ENCODE data around the gene NDFIP1. TPM values are rescaled to one million over a fixed set of nuclear protein-coding genes. Genes with fewer than 3 reads are reported as not detected.
A peak's percentile ranks its signal among the peaks of the same experiment; 100 is the strongest.

The NDFIP1 gene
- total RNA-seq, 1 donor: 115 TPM

GRCh38 chr5:142201471-142201887, 92.9 kb downstream of the NDFIP1 start:
- Histone ChIP-seq H3K4me3 (ENCODE audit: insufficient read depth, low read length) (no peak overlapping the region), H3K9me3 (ENCODE audit: low read depth, low read length) (no peaks in the 10 kb centered on the region), H3K4me2 (ENCODE audit: insufficient read depth, low read length) (no peak overlapping the region), H3K79me2 (ENCODE audit: insufficient read depth, low read length) (no peaks in the 10 kb centered on the region), H3K36me3 (ENCODE audit: insufficient read depth, low read length) (no peaks in the 10 kb centered on the region), H2AFZ (ENCODE audit: low read length) (no peak overlapping the region), H3K27ac (ENCODE audit: low read depth, low read length) (peak overlapping the region; percentile 40), H3K4me1 (ENCODE audit: insufficient read depth, low read length) (peaks cover 12% of the 10 kb centered on the region), H3K27me3 (ENCODE audit: insufficient read depth, low read length) (no peaks in the 10 kb centered on the region), H4K20me1 (ENCODE audit: insufficient read depth, low read length) (no peaks in the 10 kb centered on the region)
- DNase-seq (ENCODE audit: insufficient read length, low spot score, missing footprints): peak; percentile 85
- TF ChIP-seq CTCF (IDR thresholded peaks at IDR 0.05; ENCODE audit: extremely low read depth, low read depth, low read length): no peak

GRCh38 chr5:142202282-142202681, 93.7 kb downstream of the NDFIP1 start:
- no peaks in the 10 kb centered on the region for H4K20me1 ChIP-seq (ENCODE audit: insufficient read depth, low read length)
- no peak overlapping the region for H2AFZ ChIP-seq (ENCODE audit: low read length)
- no peak overlapping the region for H3K4me2 ChIP-seq (ENCODE audit: insufficient read depth, low read length)
- no peaks in the 10 kb centered on the region for H3K27me3 ChIP-seq (ENCODE audit: insufficient read depth, low read length)
- no peaks in the 10 kb centered on the region for H3K79me2 ChIP-seq (ENCODE audit: insufficient read depth, low read length)
- no peaks in the 10 kb centered on the region for H3K36me3 ChIP-seq (ENCODE audit: insufficient read depth, low read length)
- H3K4me3 ChIP-seq (ENCODE audit: insufficient read depth, low read length): no peak overlapping the region
- H3K27ac ChIP-seq (ENCODE audit: low read depth, low read length): peak overlapping the region; percentile 40
- peaks cover 12% of the 10 kb centered on the region for H3K4me1 ChIP-seq (ENCODE audit: insufficient read depth, low read length)
- TF ChIP-seq CTCF (IDR thresholded peaks at IDR 0.05; ENCODE audit: extremely low read depth, low read depth, low read length): no peak
- H3K9me3 ChIP-seq (ENCODE audit: low read depth, low read length): no peaks in the 10 kb centered on the region
- peak; percentile 68 for DNase-seq (ENCODE audit: insufficient read length, low spot score, missing footprints)

Other genes starting within 250 kb of the NDFIP1 start
- gene PCDH1, start 230.4 kb upstream of the NDFIP1 start, total RNA-seq: 0.29 and 1.4 TPM in 2 replicates
- gene DELE1, start 184.9 kb upstream of the NDFIP1 start, total RNA-seq: 50.1 and 52.1 TPM in 2 replicates
- gene PCDH12, start 150.6 kb upstream of the NDFIP1 start, total RNA-seq: under 0.01 TPM in 1 of 2 replicates, not detected in the other
- 69.0 and 90.8 TPM in 2 replicates for gene RNF14, start 139.7 kb upstream of the NDFIP1 start, total RNA-seq
- gene GNPDA1, start 95.8 kb upstream of the NDFIP1 start, total RNA-seq: 56.5 and 65.1 TPM in 2 replicates
- 5.4 and 5.9 TPM in 2 replicates for gene SPRY4, start 216.2 kb downstream of the NDFIP1 start, total RNA-seq